H1 (cell line): ENCODE measurements around the gene DOK1. TPM values are rescaled to one million over a fixed set of nuclear protein-coding genes. Genes with fewer than 3 reads are reported as not detected.

ENCODE experiments used
- CTCF ChIA-PET: fragments of 300-600 bp; sonication (Branson Sonifier 250); formaldehyde crosslinking; loops from one replicate; lab custom pipeline; 2021; ENCODE audit not compliant: partially characterized antibody; lab: Charles Lee
- POLR2A ChIA-PET: fragments of 300-600 bp; sonication (Branson Sonifier 250); formaldehyde crosslinking; loops from one replicate; lab custom pipeline; 2021; ENCODE audit warnings: inconsistent platforms; ENCODE audit not compliant: partially characterized antibody; lab: Charles Lee
- DNase-seq, 2 experiments: peaks; one replicate each; pipeline versions ENCODE4 v3.0.0 to v3.0.0-alpha.2; 2010 to 2022; ENCODE audit warnings: low spot score in 2 of 2, low read depth in 1 of 2, mixed read lengths in 1 of 2
- FAIRE-seq: peaks from 2 replicates; lab custom pipeline; 2011; peaks lifted over from hg19 to GRCh38; lab: Jason Lieb, UNC
- H2AFZ ChIP-seq: 2 replicates; pipeline ENCODE4 v1.8.1; 2012; ENCODE audit warnings: low read length, inconsistent platforms
- H2AK5ac ChIP-seq: 2 replicates; pipeline ENCODE4 v1.6.1; 2013; ENCODE audit warnings: low read depth, low read length
- H2BK120ac ChIP-seq: replicated peaks from 2 replicates; pipeline ENCODE3; 2013; ENCODE audit warnings: low read depth, low read length, inconsistent platforms
- H2BK12ac ChIP-seq: 2 replicates; pipeline ENCODE4 v1.6.1; 2013; ENCODE audit warnings: low read depth, low read length
- H2BK15ac ChIP-seq: 2 replicates; pipeline ENCODE4 v1.6.1; 2013; ENCODE audit warnings: low read length
- H2BK20ac ChIP-seq: 2 replicates; pipeline ENCODE4 v1.6.1; 2013; ENCODE audit warnings: low read length
- H2BK5ac ChIP-seq: 2 replicates; pipeline ENCODE4 v1.6.1; 2013; ENCODE audit warnings: low read depth, low read length
- H3K14ac ChIP-seq: 2 replicates; pipeline ENCODE4 v1.6.1; 2013; ENCODE audit warnings: inconsistent platforms; ENCODE audit not compliant: insufficient read length
- H3K18ac ChIP-seq: 2 replicates; pipeline ENCODE4 v1.6.1; 2013; ENCODE audit warnings: low read length; ENCODE audit errors: extremely low read depth
- H3K23ac ChIP-seq: 2 replicates; pipeline ENCODE4 v1.6.1; 2013; ENCODE audit warnings: inconsistent platforms; ENCODE audit not compliant: insufficient read length
- H3K23me2 ChIP-seq: 2 replicates; pipeline ENCODE4 v1.6.1; 2013; ENCODE audit warnings: low read depth, low read length
- H3K27ac ChIP-seq: 2 replicates; pipeline ENCODE4 v1.6.1; 2011; ENCODE audit warnings: low read depth, low read length, inconsistent platforms
- H3K27me3 ChIP-seq, 4 experiments: replicated peaks in 1 of 4; 1 replicate in 1 of 4; 2 replicates in 3 of 4; pipeline versions ENCODE4 v1.6.1 to v1.8.1; 2011 to 2013; ENCODE audit warnings: low read length in 3 of 4, mild to moderate bottlenecking in 3 of 4, inconsistent platforms in 2 of 4, mixed read lengths in 2 of 4, moderate library complexity in 1 of 4; ENCODE audit not compliant: control insufficient read depth in 3 of 4, insufficient read depth in 3 of 4; ENCODE audit errors: extremely low read depth in 1 of 4
- H3K36me3 ChIP-seq, 4 experiments: 2 replicates each; pipeline versions ENCODE4 v1.6.1 to v1.8.1; 2011 to 2013; ENCODE audit warnings: mild to moderate bottlenecking in 4 of 4, low read length in 3 of 4, moderate library complexity in 2 of 4, control low read depth in 1 of 4, inconsistent platforms in 1 of 4; ENCODE audit not compliant: insufficient read depth in 4 of 4, control insufficient read depth in 2 of 4
- H3K4ac ChIP-seq: replicated peaks from 2 replicates; pipeline ENCODE3; 2013; ENCODE audit warnings: low read length, low read depth, mixed read lengths, inconsistent platforms; ENCODE audit not compliant: insufficient read length
- H3K4me1 ChIP-seq, 4 experiments: replicated peaks in 1 of 4; 1 replicate in 1 of 4; 2 replicates in 3 of 4; pipeline versions ENCODE4 v1.6.1 to v1.8.1; 2011 to 2013; ENCODE audit warnings: low read length in 3 of 4, inconsistent platforms in 2 of 4, mixed read lengths in 1 of 4; ENCODE audit not compliant: insufficient read depth in 4 of 4, control insufficient read depth in 3 of 4
- H3K4me2 ChIP-seq, 2 experiments: 2 replicates each; pipeline versions ENCODE4 v1.6.1 to v1.8.1; 2011 to 2013; ENCODE audit warnings: low read depth in 2 of 2, low read length in 2 of 2, control low read depth in 1 of 2, inconsistent platforms in 1 of 2, mild to moderate bottlenecking in 1 of 2; ENCODE audit not compliant: insufficient read depth in 1 of 2
- H3K4me3 ChIP-seq, 4 experiments: fragments of 200-600, 300-600 bp in 1 of 4; sonication (generic), shearing (Covaris generic), sonication (Bioruptor Twin) in 1 of 4; 2 replicates each; pipeline versions ENCODE4 v1.5.1 to v1.8.1; 2011 to 2016; ENCODE audit warnings: low read length in 4 of 4, low read depth in 3 of 4, control low read depth in 2 of 4, inconsistent platforms in 2 of 4, mild to moderate bottlenecking in 2 of 4, mixed read lengths in 1 of 4, moderate library complexity in 1 of 4; ENCODE audit not compliant: insufficient read depth in 2 of 4; ENCODE audit errors: extremely low read depth in 1 of 4
- H3K56ac ChIP-seq: replicated peaks from 2 replicates; pipeline ENCODE3; 2013; ENCODE audit warnings: low read depth, mild to moderate bottlenecking, mixed read lengths, low read length, inconsistent platforms; ENCODE audit not compliant: insufficient read length
- H3K79me1 ChIP-seq: 2 replicates; pipeline ENCODE4 v1.6.1; 2013; ENCODE audit warnings: low read depth, low read length, control low read depth
- H3K79me2 ChIP-seq, 2 experiments: 2 replicates each; pipeline versions ENCODE4 v1.6.1 to v1.8.1; 2012 to 2013; ENCODE audit warnings: low read length in 2 of 2, mild to moderate bottlenecking in 2 of 2, inconsistent platforms in 1 of 2; ENCODE audit not compliant: insufficient read depth in 2 of 2, control insufficient read depth in 1 of 2
- H3K9ac ChIP-seq, 4 experiments: replicated peaks in 1 of 4; 1 replicate in 1 of 4; 2 replicates in 3 of 4; pipeline versions ENCODE4 v1.6.1 to v1.8.1; 2011 to 2013; ENCODE audit warnings: low read depth in 3 of 4, low read length in 3 of 4, control low read depth in 2 of 4, mild to moderate bottlenecking in 2 of 4, moderate library complexity in 2 of 4, inconsistent platforms in 1 of 4; ENCODE audit errors: extremely low read depth in 1 of 4
- H3K9me3 ChIP-seq, 2 experiments: 2 replicates each; pipeline versions ENCODE4 v1.6.1 to v1.8.1; 2012 to 2013; ENCODE audit warnings: mild to moderate bottlenecking in 2 of 2, moderate library complexity in 2 of 2, control low read depth in 1 of 2, inconsistent platforms in 1 of 2, low read depth in 1 of 2, low read length in 1 of 2, mixed read lengths in 1 of 2; ENCODE audit not compliant: insufficient read depth in 2 of 2
- H4K20me1 ChIP-seq, 2 experiments: replicated peaks in 1 of 2; 2 replicates each; pipeline versions ENCODE3 to v1.8.1; 2011 to 2013; ENCODE audit warnings: inconsistent platforms in 2 of 2, low read length in 2 of 2, mild to moderate bottlenecking in 1 of 2; ENCODE audit not compliant: insufficient read depth in 2 of 2, control insufficient read depth in 1 of 2
- H4K5ac ChIP-seq: 2 replicates; pipeline ENCODE4 v1.6.1; 2013; ENCODE audit warnings: low read length, low read depth, mixed read lengths, inconsistent platforms; ENCODE audit not compliant: insufficient read length
- H4K8ac ChIP-seq: 2 replicates; pipeline ENCODE4 v1.8.0; 2013; ENCODE audit warnings: mild to moderate bottlenecking, moderate library complexity, low read length, inconsistent platforms; ENCODE audit not compliant: insufficient read depth; ENCODE audit errors: extremely low read depth
- H4K91ac ChIP-seq: replicated peaks from 2 replicates; pipeline ENCODE3; 2013; ENCODE audit warnings: low read length, mixed read lengths, inconsistent platforms; ENCODE audit not compliant: insufficient read length
- BCL11A ChIP-seq, 2 experiments: IDR thresholded peaks; one replicate each; pipeline ENCODE4 v1.6.1; 2011; ENCODE audit warnings: low read depth in 2 of 2, low read length in 2 of 2, mild to moderate bottlenecking in 2 of 2
- CHD2 ChIP-seq: IDR thresholded peaks from 2 replicates; pipeline ENCODE4 v1.6.1; 2012; ENCODE audit warnings: low read length, improper control_type of control experiment
- EP300 ChIP-seq, 2 experiments: IDR thresholded peaks; 1 replicate in 1 of 2; 2 replicates in 1 of 2; pipeline ENCODE4 v1.6.1; 2011 to 2012; ENCODE audit warnings: low read depth in 2 of 2, low read length in 2 of 2, mild to moderate bottlenecking in 2 of 2, borderline replicate concordance in 1 of 2, inconsistent platforms in 1 of 2, moderate library complexity in 1 of 2
- WGBS, 2 experiments: shearing (Covaris generic) in 1 of 2; methylation state at CpG; one replicate each; pipeline versions ENCODE4 v1.1.6 to v1.1.7; 2013 to 2015; ENCODE audit warnings: low lambda C conversion rate in 2 of 2, mixed read lengths in 2 of 2, inconsistent platforms in 1 of 2, low coverage in 1 of 2, missing lambda C conversion rate in 1 of 2; ENCODE audit not compliant: insufficient replicate concordance in 2 of 2, insufficient coverage in 1 of 2, insufficient read length in 1 of 2; ENCODE audit errors: extremely low coverage in 1 of 2, missing lambda C conversion rate in 1 of 2; 5-methylcytosine and 5-hydroxymethylcytosine counted together
- polyA plus RNA-seq, 7 experiments: library from polyadenylated mRNA; depleted of rRNA in 3 of 7; stranded (reverse) in 5 of 7; unstranded in 2 of 7; fragments of >200 nt in 5 of 7; fragments of 200-250 nt in 2 of 7; gene quantifications; 1 replicate in 5 of 7; 2 replicates in 1 of 7; 4 replicates in 1 of 7; pipeline versions ENCODE4 v1.2.1 to v1.2.3, GENCODE V29; 2011 to 2013; ENCODE audit warnings: missing spikeins in 2 of 7, mixed read lengths in 2 of 7
- total RNA-seq: library from RNA; stranded (reverse); fragmentation: NEBNext Ultra II Directional; extraction: Animal tissue kit (Norgen Biotek cat#: 25700); gene quantifications from 2 replicates; pipeline ENCODE4 v1.2.1, GENCODE V29; 2021

The DOK1 gene
- total and polyA plus RNA-seq, 2 of the 8 experiments (the other 6 are each of a cell fraction or from before 2014, with no cell fraction given) = 11.0 to 14.3 TPM

DNA sequence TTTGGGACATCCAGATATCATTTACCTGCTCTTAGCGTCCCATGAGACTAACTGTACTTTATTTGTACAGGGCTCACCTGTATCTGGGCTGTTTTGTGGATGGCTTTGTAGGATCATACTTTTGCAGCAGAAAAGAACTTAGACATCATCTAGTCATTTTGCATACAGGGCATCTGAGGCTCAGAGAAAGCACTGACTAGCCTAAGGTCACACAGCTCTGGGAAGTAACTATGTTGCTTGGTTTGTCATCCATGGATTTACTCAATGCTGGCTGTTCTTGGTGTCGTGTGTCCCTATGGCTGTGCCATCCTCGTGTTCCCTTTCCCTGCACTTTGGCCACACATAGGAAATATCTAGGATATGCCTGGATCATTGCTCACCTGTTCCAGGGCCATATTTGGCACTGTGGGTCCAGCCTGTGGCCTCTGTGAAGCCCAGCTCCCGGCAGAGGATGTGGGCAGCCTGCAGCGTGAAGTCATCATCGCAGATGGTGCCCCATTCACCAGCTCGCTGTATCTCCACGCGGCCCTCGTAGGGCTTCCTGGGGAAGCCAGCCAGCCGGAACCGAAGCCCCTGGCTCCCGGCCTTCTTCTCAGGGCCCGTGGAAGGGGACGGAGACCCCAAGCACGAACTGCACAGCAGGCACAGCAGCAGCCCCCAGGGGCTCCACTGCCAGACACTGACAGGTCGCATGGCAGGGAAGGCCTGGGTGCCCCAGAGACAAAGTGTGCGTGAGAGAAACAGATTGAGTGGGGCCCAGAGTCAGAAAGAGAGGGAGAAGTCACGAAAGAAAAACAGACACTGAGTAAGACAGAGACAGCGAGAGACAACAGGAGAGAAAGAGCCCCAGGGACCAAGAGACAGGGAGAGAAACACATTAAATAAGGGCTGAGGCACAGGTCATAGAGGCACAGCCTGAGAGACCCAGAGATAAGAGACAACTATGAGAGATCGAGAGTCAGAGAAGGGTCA lies 2.3 kb upstream of the DOK1 start:
- no peaks in the 10 kb centered on the region for H3K79me2 ChIP-seq
- peaks cover 4 to 67% (median 44%) of the 10 kb centered on the region in 4 experiments for H3K27me3 ChIP-seq
- TF ChIP-seq CHD2 (no peak), EP300 (IDR thresholded peaks at IDR 0.05; ENCODE audit: borderline replicate concordance in 1 of 2, low read depth in 2 of 2, low read length in 2 of 2) (no peak), BCL11A (IDR thresholded peaks at IDR 0.05; ENCODE audit: low read depth in 2 of 2, low read length in 2 of 2) (no peak)
- no peaks in the 10 kb centered on the region for H3K9me3 ChIP-seq
- peak overlapping the region; percentile 93 to 94 for H3K4me2 ChIP-seq
- H3K23ac ChIP-seq = no peak overlapping the region
- no peak overlapping the region for H2BK12ac ChIP-seq
- H3K27ac ChIP-seq = no peak overlapping the region
- H2AFZ ChIP-seq = no peak overlapping the region
- H2BK15ac ChIP-seq = no peak overlapping the region
- no peak overlapping the region for H2BK5ac ChIP-seq
- CTCF ChIA-PET = interaction anchor here (1.5 to 2.8 kb wide), 3 partner anchors 20 to 78 kb away, joined by 4 to 12 read pairs (median 5); no protein-coding TSS in a partner anchor
- no peak overlapping the region for H4K8ac ChIP-seq
- 81% methylated on average over 21 of the region's 21 CpGs; no CpG with 5 or more reads in 1 of the 2 experiments for WGBS, 2 experiments
- peaks cover 5 to 18% (median 10%) of the 10 kb centered on the region in 4 experiments for H3K4me1 ChIP-seq
- no peaks in the 10 kb centered on the region; the same call in 1 of the 2 replicates for H3K79me1 ChIP-seq
- H3K23me2 ChIP-seq = peaks cover 27% of the 10 kb centered on the region
- H3K18ac ChIP-seq = no peak overlapping the region
- POLR2A ChIA-PET = interaction anchor here (0.7 to 1.5 kb wide), 6 partner anchors 23 to 283 kb away, joined by 3 to 6 read pairs (median 3); partner anchors contain the start of genes AUP1 and HTRA2
- 0 out of 2 replicates have a peak overlapping the region, but pooled peaks have one; percentile 9 for H2BK20ac ChIP-seq
- no peak overlapping the region for H3K56ac ChIP-seq
- DNase-seq (no peak), FAIRE-seq (no peak)
- no peak overlapping the region; the same call in 1 of the 2 replicates for H2AK5ac ChIP-seq
- no peak overlapping the region for H2BK120ac ChIP-seq
- no peak overlapping the region for H3K9ac ChIP-seq
- no peak overlapping the region for H3K14ac ChIP-seq
- H4K91ac ChIP-seq = no peak overlapping the region
- peaks cover 2 to 4% of the 10 kb centered on the region in 2 experiments for H4K20me1 ChIP-seq
- H3K4ac ChIP-seq = no peak overlapping the region
- peaks cover 0 to 3% (median 0%) of the 10 kb centered on the region in 4 experiments; a peak in 1 of 8 replicates for H3K36me3 ChIP-seq
- peak overlapping the region in 2 of 4 experiments; percentile 86 to 94; a peak in 4 of 8 replicates for H3K4me3 ChIP-seq
- no peak overlapping the region for H4K5ac ChIP-seq
